Ascending aorta (tissue), 2 donors: ENCODE data around the gene SNRPA. TPM values are rescaled to one million over a fixed set of nuclear protein-coding genes. Genes with fewer than 3 reads are reported as not detected.

Experiments used
- DNase-seq, 2 donors: peaks; one replicate each; pipeline ENCODE4 v3.0.0-alpha.2; 2019; ENCODE audit warnings: low spot score in 2 of 2
- H3K27ac ChIP-seq, 2 donors: fragments of 200-600 bp; sonication (generic); one replicate each; pipeline ENCODE4 v1.5.1; 2016 to 2017; ENCODE audit warnings: mild to moderate bottlenecking in 1 of 2
- H3K27me3 ChIP-seq: fragments of 200-600 bp; sonication (generic); one replicate; pipeline ENCODE4 v1.5.1; 2017
- H3K36me3 ChIP-seq, 2 donors: fragments of 200-600 bp; sonication (generic); one replicate each; pipeline ENCODE4 v1.5.1; 2016
- H3K4me1 ChIP-seq, 2 donors: fragments of 200-600 bp; sonication (generic); one replicate each; pipeline ENCODE4 v1.5.1; 2016 to 2017; ENCODE audit warnings: mild to moderate bottlenecking in 1 of 2
- H3K4me3 ChIP-seq, 2 donors: fragments of 200-600 bp; sonication (generic); one replicate each; pipeline ENCODE4 v1.5.1; 2016 to 2017; ENCODE audit warnings: mild to moderate bottlenecking in 1 of 2
- H3K9me3 ChIP-seq, 2 donors: fragments of 200-600 bp; sonication (generic); one replicate each; pipeline ENCODE4 v1.5.1; 2016
- CTCF ChIP-seq, 3 experiments: fragments of 200-600 bp in 2 of 3; fragments of 450-650 bp in 1 of 3; sonication (generic) in 2 of 3; IDR thresholded peaks; one replicate each; pipeline ENCODE4 v1.5.1; 2016 to 2019; ENCODE audit warnings: antibody characterized with exemption in 3 of 3, mild to moderate bottlenecking in 1 of 3, moderate library complexity in 1 of 3
- intact Hi-C: fragments of 100-400 bp; cut with DNase I; formaldehyde crosslinking; loops from one replicate; pipeline ENCODE4 v1.15.1; 2023
- total RNA-seq: library from RNA; depleted of rRNA; stranded (reverse); fragments of >200 nt; gene quantifications from one replicate; pipeline ENCODE4 v1.1.0, GENCODE V29; 2016

SNRPA gene
- total RNA-seq, 1 donor from 2014 or later = 154 TPM

DNA sequence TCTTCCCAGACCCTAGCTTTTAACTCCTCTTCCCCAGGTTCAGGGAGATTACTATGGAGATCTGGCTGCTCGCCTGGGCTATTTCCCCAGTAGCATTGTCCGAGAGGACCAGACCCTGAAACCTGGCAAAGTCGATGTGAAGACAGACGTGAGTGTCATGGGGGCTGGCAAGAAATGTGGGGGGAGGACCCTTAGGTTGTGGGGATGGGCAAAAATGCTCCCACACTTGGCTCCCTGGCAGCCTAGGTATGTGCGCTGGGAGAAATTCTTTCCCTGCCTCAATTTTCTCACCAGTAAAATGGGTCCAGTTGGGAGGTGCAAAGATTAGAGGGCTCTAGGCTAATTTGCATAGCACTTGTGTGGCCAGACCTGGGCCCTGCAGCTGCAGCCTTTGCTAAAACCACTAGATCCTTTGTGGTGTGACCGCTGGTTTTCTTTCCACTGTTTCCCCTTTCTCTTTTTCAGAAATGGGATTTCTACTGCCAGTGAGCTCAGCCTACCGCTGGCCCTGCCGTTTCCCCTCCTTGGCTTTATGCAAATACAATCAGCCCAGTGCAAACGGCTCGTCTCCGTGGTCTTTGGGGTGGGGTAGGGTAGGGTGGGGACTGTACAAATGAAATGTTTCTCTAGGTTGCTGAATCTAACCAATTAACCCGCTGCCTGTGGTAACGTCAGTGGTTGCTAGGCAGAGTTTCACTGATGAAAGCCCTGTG, 26.1 kb downstream of the SNRPA start:
- H3K4me3 ChIP-seq = peak overlapping the region; percentile 81 to 91
- H3K36me3 ChIP-seq = peaks cover 0 to 5% of the 10 kb centered on the region in 2 donors
- DNase-seq = peak; percentile 79 to 97
- peaks cover 0 to 13% of the 10 kb centered on the region in 2 donors for H3K4me1 ChIP-seq
- no peak for TF ChIP-seq CTCF (IDR thresholded peaks at IDR 0.05)
- no peaks in the 10 kb centered on the region for H3K9me3 ChIP-seq
- H3K27me3 ChIP-seq = no peaks in the 10 kb centered on the region
- H3K27ac ChIP-seq = peak overlapping the region; percentile 97 to 99
- intact Hi-C loops = loop anchor here (10.0 kb wide), 2 partner anchors 312 to 488 kb away; partner anchors contain the start of genes BLVRB, HNRNPUL1 and SPTBN4

GRCh38 chr19:40777645-40777936, 26.6 kb downstream of the SNRPA start:
- intact Hi-C loops = loop anchor here (10.0 kb wide), 2 partner anchors 313 to 487 kb away; partner anchors contain the start of genes BLVRB, HNRNPUL1 and SPTBN4
- H3K27ac ChIP-seq = peak overlapping the region; percentile 97 to 99
- H3K36me3 ChIP-seq = peaks cover 0 to 8% of the 10 kb centered on the region in 2 donors
- no peak for DNase-seq
- H3K4me3 ChIP-seq = peak overlapping the region; percentile 81 to 91
- no peaks in the 10 kb centered on the region for H3K9me3 ChIP-seq
- H3K27me3 ChIP-seq = no peaks in the 10 kb centered on the region
- H3K4me1 ChIP-seq = peaks cover 0 to 13% of the 10 kb centered on the region in 2 donors
- TF ChIP-seq CTCF (IDR thresholded peaks at IDR 0.05) = no peak

GRCh38 chr19:40777937-40778705, 27.1 kb downstream of the SNRPA start, which contains the start of gene RAB4B:
Gene RAB4B, plus strand, starts transcription at chr19:40778247. Its CDS starts 129 bp downstream, at chr19:40778376.
- H3K4me3 ChIP-seq = peak within 1 kb of the TSS; percentile 81 to 91
- TF ChIP-seq CTCF (IDR thresholded peaks at IDR 0.05) = no peak
- intact Hi-C loops = loop anchor here (1.0 to 10.0 kb wide), 6 partner anchors 20 to 487 kb away; partner anchors contain the start of genes ACTMAP, BLVRB, HNRNPUL1 and SPTBN4
- H3K27me3 ChIP-seq = no peaks in the 10 kb centered on the region
- peak within 1 kb of the TSS; percentile 97 to 99 for H3K27ac ChIP-seq
- H3K36me3 ChIP-seq = peaks cover 0 to 8% of the 10 kb centered on the region in 2 donors
- DNase-seq = peak; percentile 99 to 100
- H3K9me3 ChIP-seq = no peaks in the 10 kb centered on the region
- peaks cover 0 to 13% of the 10 kb centered on the region in 2 donors for H3K4me1 ChIP-seq

- Histone ChIP-seq H3K4me3 (peak overlapping the region; percentile 81 to 91), H3K9me3 (no peaks in the 10 kb centered on the region), H3K27me3 (no peaks in the 10 kb centered on the region), H3K27ac (peak overlapping the region; percentile 97 to 99), H3K4me1 (peaks cover 0 to 13% of the 10 kb centered on the region in 2 donors), H3K36me3 (peaks cover 1 to 9% of the 10 kb centered on the region in 2 donors)
- no peak for DNase-seq
- no peak for TF ChIP-seq CTCF (IDR thresholded peaks at IDR 0.05)
- intact Hi-C loops = loop anchor here (1.0 to 10.0 kb wide), 6 partner anchors 20 to 486 kb away; partner anchors contain the start of genes ACTMAP, BLVRB, HNRNPUL1 and SPTBN4
Measured at GRCh38 chr19:40778706-40779284, 27.8 kb downstream of the SNRPA start.

DNA sequence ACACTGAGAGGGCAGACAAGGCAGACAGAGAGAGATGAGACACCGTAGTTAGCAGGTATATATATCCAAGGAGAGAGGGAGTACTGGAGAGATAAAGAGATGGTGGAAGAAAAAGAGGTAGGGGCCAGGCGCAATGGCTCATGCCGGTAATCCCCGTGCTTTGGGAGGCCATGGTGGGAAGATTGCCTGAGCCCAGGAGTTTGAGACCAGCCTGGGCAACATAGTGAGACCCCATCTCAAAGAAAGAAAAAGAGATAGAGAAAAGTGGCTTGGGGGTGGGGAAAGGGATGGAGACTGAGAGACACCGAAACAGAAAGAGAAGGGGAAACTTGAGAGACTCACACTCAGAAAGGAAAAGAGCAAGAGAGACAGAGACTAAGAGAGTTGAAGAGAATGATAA, 29.6 kb downstream of the SNRPA start:
- Histone ChIP-seq H3K4me3 (no peak overlapping the region), H3K36me3 (peaks cover 13 to 17% of the 10 kb centered on the region in 2 donors), H3K4me1 (peaks cover 0 to 13% of the 10 kb centered on the region in 2 donors), H3K27ac (no peak overlapping the region), H3K9me3 (no peaks in the 10 kb centered on the region), H3K27me3 (no peaks in the 10 kb centered on the region)
- intact Hi-C loops = no loop called here
- DNase-seq = no peak
- no peak for TF ChIP-seq CTCF (IDR thresholded peaks at IDR 0.05)
